ENCODE results near the gene DST.

DST gene

DNA sequence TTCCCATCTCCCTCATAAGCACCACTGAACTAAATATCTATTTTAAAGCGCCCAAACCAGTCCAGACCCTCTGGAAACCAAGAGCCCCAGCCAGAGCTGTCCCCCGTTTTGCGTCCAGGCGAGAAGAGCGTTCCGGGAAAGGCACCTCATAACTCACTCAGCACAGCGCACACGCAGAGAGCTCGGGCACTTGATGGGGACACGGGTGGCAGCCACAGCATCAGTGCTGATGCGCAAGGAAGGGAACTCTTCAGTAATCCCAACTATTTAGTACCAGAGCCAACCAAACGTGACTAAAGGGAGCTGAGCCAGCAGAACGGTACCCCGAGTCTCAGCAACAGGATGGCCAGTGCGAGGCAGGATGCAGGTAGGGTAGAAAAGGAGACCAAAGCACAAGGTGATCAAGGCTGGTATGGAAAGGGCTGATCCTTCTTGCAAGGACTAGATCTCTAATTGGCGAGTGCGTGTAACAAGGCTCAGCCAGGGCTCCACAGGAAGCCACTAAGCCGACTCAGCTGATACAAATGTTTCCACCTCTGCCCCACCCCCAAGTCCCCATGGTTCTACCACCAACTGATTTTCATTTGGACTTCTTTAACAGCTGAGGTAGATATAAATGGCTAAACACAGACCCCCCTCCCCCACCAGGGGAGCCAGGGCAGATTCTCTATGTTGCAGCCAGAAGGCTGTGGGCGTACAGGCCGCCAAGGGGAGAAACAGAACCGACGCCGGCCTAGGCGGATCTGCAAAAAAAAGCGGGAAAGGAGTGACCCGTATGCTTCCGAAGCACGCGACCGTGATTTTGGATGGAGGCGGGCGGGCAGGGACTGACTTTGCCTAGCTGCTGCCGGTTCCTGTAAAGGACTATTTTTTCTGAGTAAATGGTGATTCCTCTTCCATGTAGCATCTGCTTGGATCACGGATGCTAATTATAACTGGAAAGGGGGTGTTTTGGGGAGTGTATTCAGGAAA is 211.8 kb downstream of the DST start:
- Histone ChIP-seq H3K27me3 (ENCODE audit: control insufficient read depth, low read length) (peaks cover under 1% of the 10 kb centered on the region; the same call in 1 of the 2 replicates), H3K79me2 (ENCODE audit: control insufficient read depth, low read length) (no peaks in the 10 kb centered on the region), H3K27ac (ENCODE audit: low read depth, low read length) (no peak overlapping the region), H3K9me2 (replicated peaks; ENCODE audit: control insufficient read depth, low read length) (no peaks in the 10 kb centered on the region), H3K4me2 (ENCODE audit: low read length) (no peak overlapping the region), H3F3A (ENCODE audit: control insufficient read depth, insufficient read depth) (no peaks in the 10 kb centered on the region), H3K36me3 (ENCODE audit: control insufficient read depth, low read length) (no peaks in the 10 kb centered on the region), H4K20me1 (ENCODE audit: control insufficient read depth, insufficient read depth, low read depth, low read length) (no peaks in the 10 kb centered on the region), H3K4me3 (ENCODE audit: low read length) (no peak overlapping the region), H3K4me1 (ENCODE audit: control insufficient read depth, low read length) (no peaks in the 10 kb centered on the region), H3K9me3 (ENCODE audit: control insufficient read depth, insufficient read depth, low read length) (no peaks in the 10 kb centered on the region)
- TF ChIP-seq EZH2phosphoT487 (IDR thresholded peaks at IDR 0.05; ENCODE audit: borderline replicate concordance, low read length): no peak
- TF ChIP-seq, protein P1, sequence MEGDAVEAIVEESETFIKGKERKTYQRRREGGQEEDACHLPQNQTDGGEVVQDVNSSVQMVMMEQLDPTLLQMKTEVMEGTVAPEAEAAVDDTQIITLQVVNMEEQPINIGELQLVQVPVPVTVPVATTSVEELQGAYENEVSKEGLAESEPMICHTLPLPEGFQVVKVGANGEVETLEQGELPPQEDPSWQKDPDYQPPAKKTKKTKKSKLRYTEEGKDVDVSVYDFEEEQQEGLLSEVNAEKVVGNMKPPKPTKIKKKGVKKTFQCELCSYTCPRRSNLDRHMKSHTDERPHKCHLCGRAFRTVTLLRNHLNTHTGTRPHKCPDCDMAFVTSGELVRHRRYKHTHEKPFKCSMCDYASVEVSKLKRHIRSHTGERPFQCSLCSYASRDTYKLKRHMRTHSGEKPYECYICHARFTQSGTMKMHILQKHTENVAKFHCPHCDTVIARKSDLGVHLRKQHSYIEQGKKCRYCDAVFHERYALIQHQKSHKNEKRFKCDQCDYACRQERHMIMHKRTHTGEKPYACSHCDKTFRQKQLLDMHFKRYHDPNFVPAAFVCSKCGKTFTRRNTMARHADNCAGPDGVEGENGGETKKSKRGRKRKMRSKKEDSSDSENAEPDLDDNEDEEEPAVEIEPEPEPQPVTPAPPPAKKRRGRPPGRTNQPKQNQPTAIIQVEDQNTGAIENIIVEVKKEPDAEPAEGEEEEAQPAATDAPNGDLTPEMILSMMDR (IDR thresholded peaks at IDR 0.05; ENCODE audit: low read depth, low read length, poor library complexity, severe bottlenecking): no peak

DNA sequence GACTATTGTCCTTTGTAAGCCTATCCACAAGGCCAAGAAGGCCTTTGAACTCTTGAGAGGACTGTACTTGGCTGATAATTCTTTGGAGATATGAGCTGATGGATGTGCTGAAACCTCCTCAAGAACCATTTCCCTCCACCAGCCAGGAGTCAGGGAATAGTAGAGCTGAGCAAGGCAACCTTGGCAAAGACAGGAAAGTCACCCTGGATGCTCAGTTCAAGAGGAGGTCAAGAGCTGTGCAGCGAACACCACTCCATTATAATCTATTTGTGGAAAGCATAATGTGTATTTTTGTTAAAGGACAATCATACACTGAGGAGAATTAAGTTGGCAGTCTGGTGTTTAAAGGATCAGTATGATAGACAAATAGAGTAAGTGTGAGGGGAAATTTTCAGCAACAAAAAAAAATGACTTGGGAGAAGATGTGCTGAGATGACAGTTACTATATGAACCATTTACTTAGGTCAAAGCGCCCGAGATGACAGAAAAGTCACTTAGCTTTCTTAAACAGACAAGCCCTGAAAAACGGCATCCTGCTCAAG is 218.1 kb downstream of the DST start:
- Histone ChIP-seq H3K4me3 (ENCODE audit: low read length) (no peak overlapping the region), H3K4me2 (ENCODE audit: low read length) (no peak overlapping the region), H3K27me3 (ENCODE audit: control insufficient read depth, low read length) (peaks cover 12% of the 10 kb centered on the region), H3K9me3 (ENCODE audit: control insufficient read depth, insufficient read depth, low read length) (no peaks in the 10 kb centered on the region), H3F3A (ENCODE audit: control insufficient read depth, insufficient read depth) (no peaks in the 10 kb centered on the region), H3K9me2 (replicated peaks; ENCODE audit: control insufficient read depth, low read length) (no peaks in the 10 kb centered on the region), H4K20me1 (ENCODE audit: control insufficient read depth, insufficient read depth, low read depth, low read length) (no peaks in the 10 kb centered on the region), H3K36me3 (ENCODE audit: control insufficient read depth, low read length) (no peaks in the 10 kb centered on the region), H3K27ac (ENCODE audit: low read depth, low read length) (no peak overlapping the region), H3K79me2 (ENCODE audit: control insufficient read depth, low read length) (no peaks in the 10 kb centered on the region), H3K4me1 (ENCODE audit: control insufficient read depth, low read length) (no peaks in the 10 kb centered on the region)
- no peak for TF ChIP-seq EZH2phosphoT487 (IDR thresholded peaks at IDR 0.05; ENCODE audit: borderline replicate concordance, low read length)
- TF ChIP-seq, protein P1 (IDR thresholded peaks at IDR 0.05; ENCODE audit: low read depth, low read length, poor library complexity, severe bottlenecking): no peak

DNA sequence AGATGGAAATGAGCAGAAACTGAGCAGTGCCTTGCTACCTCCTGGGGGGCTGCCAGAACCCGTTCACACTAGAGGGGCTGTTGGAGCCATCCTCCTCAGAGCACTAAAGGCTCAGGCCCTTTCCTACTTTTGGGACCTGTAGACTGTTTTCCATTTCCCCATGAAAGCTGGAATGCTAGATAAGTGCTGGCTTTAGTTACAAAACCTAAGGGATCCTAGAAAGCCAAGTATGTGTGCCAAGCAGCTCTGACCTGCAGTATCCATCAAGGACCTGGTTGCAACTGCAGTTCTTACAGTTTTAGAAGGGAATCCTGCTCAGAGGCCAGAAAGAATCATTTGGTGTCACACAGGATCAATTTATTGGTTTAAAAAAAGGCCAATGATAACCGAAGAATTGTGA is 218.6 kb downstream of the DST start:
- H3K79me2 ChIP-seq (ENCODE audit: control insufficient read depth, low read length): no peaks in the 10 kb centered on the region
- H3K36me3 ChIP-seq (ENCODE audit: control insufficient read depth, low read length): no peaks in the 10 kb centered on the region
- no peaks in the 10 kb centered on the region for H4K20me1 ChIP-seq (ENCODE audit: control insufficient read depth, insufficient read depth, low read depth, low read length)
- H3K9me3 ChIP-seq (ENCODE audit: control insufficient read depth, insufficient read depth, low read length): no peaks in the 10 kb centered on the region
- TF ChIP-seq, protein P1 (IDR thresholded peaks at IDR 0.05; ENCODE audit: low read depth, low read length, poor library complexity, severe bottlenecking): no peak
- no peak for TF ChIP-seq EZH2phosphoT487 (IDR thresholded peaks at IDR 0.05; ENCODE audit: borderline replicate concordance, low read length)
- H3K27me3 ChIP-seq (ENCODE audit: control insufficient read depth, low read length): peaks cover 12% of the 10 kb centered on the region
- H3K4me3 ChIP-seq (ENCODE audit: low read length): no peak overlapping the region
- H3F3A ChIP-seq (ENCODE audit: control insufficient read depth, insufficient read depth): no peaks in the 10 kb centered on the region
- no peak overlapping the region for H3K4me2 ChIP-seq (ENCODE audit: low read length)
- H3K27ac ChIP-seq (ENCODE audit: low read depth, low read length): no peak overlapping the region
- no peaks in the 10 kb centered on the region for H3K9me2 ChIP-seq (replicated peaks; ENCODE audit: control insufficient read depth, low read length)
- no peaks in the 10 kb centered on the region for H3K4me1 ChIP-seq (ENCODE audit: control insufficient read depth, low read length)

All from DOHH2 (cell line).